A549 (cell line): ENCODE results near the gene ERICH2. TPM values are rescaled to one million over a fixed set of nuclear protein-coding genes. Genes with fewer than 3 reads are reported as not detected.

Experiments
- ATAC-seq, 2 experiments: fragments of 200-7000 bp in 1 of 2; fragments of >200 bp in 1 of 2; cut with Nextera tagmentation in 1 of 2; cut with Tn5 transposase in 1 of 2; 3 replicates each; pipeline versions ENCODE4 v1.8.0 to v1.9.1; 2018 to 2020; ENCODE audit warnings: mild to moderate bottlenecking in 1 of 2, moderate library complexity in 1 of 2
- CTCF ChIA-PET: fragments of 300-600 bp; sonication (Branson Sonifier 250); formaldehyde crosslinking; extraction: SDS; loops from one replicate; lab custom pipeline; 2021; ENCODE audit warnings: antibody characterized with exemption, inconsistent platforms; lab: Yijun Ruan, JAX
- POLR2A ChIA-PET: fragments of 350-600 bp; formaldehyde crosslinking; extraction: SDS; loops from one replicate; lab custom pipeline; 2021; ENCODE audit warnings: antibody characterized with exemption, inconsistent platforms; lab: Yijun Ruan, JAX
- DNase-seq, 2 experiments: peaks; one replicate each; pipeline versions ENCODE4 v3.0.0 to v3.0.0-alpha.2; 2011 to 2016; ENCODE audit warnings: low read depth in 1 of 2, low spot score in 1 of 2
- FAIRE-seq: peaks from 2 replicates; lab custom pipeline; 2011; peaks lifted over from hg19 to GRCh38; lab: Jason Lieb, UNC
- H3K27ac ChIP-seq, 2 experiments: fragments of >200 bp; sonication (Bioruptor Twin); formaldehyde crosslinking; 3 replicates each; pipeline ENCODE4 v1.5.1; 2016 to 2017
- H3K4me1 ChIP-seq: fragments of >200 bp; sonication (Bioruptor Twin); formaldehyde crosslinking; 3 replicates; pipeline ENCODE4 v1.6.1; 2016
- H3K4me2 ChIP-seq: fragments of >200 bp; sonication (Bioruptor Twin); formaldehyde crosslinking; 3 replicates; pipeline ENCODE4 v1.6.1; 2016
- H3K4me3 ChIP-seq: fragments of >200 bp; sonication (Bioruptor Twin); formaldehyde crosslinking; 3 replicates; pipeline ENCODE4 v1.5.1; 2016
- H3K9me3 ChIP-seq: fragments of >200 bp; sonication (Bioruptor Twin); formaldehyde crosslinking; 3 replicates; pipeline ENCODE4 v1.6.1; 2016
- CHD4 ChIP-seq: fragments of 200-600 bp; sonication (generic); IDR thresholded peaks from 2 replicates; pipeline ENCODE4 v1.6.1; 2016; ENCODE audit warnings: antibody characterized with exemption, mild to moderate bottlenecking, borderline replicate concordance
- E2F6 ChIP-seq: IDR thresholded peaks from 2 replicates; pipeline ENCODE4 v1.6.1; 2012; ENCODE audit warnings: low read depth, borderline replicate concordance
- EP300 ChIP-seq, 2 experiments: fragments of >200 bp; sonication (Bioruptor Twin); formaldehyde crosslinking; IDR thresholded peaks; 2 replicates in 1 of 2; 3 replicates in 1 of 2; pipeline ENCODE4 v1.6.1; 2016 to 2017
- ESRRA ChIP-seq: fragments of 150-350 bp; IDR thresholded peaks from 2 replicates; pipeline ENCODE4 v1.6.1; 2014; ENCODE audit warnings: mild to moderate bottlenecking, low read length, borderline replicate concordance
- GATA3 ChIP-seq: IDR thresholded peaks from 2 replicates; pipeline ENCODE4 v1.6.1; 2012; ENCODE audit warnings: borderline replicate concordance
- JUNB ChIP-seq: fragments of >200 bp; sonication (Bioruptor Twin); formaldehyde crosslinking; IDR thresholded peaks from 2 replicates; pipeline ENCODE4 v1.6.1; 2016
- MYC ChIP-seq: IDR thresholded peaks from 2 replicates; pipeline ENCODE4 v1.6.1; 2012; ENCODE audit warnings: mild to moderate bottlenecking, inconsistent platforms, low read length, improper control_type of control experiment, borderline replicate concordance
- NFE2L2 ChIP-seq: fragments of 150-350 bp; conservative IDR thresholded peaks from 2 replicates; pipeline ENCODE4 v1.6.1; 2014; ENCODE audit warnings: low read length
- PHF8 ChIP-seq: fragments of 200-600 bp; sonication (generic); IDR thresholded peaks from 2 replicates; pipeline ENCODE4 v1.6.1; 2016; ENCODE audit warnings: low read depth, mild to moderate bottlenecking, antibody characterized with exemption, moderate library complexity, borderline replicate concordance
- POLR2A ChIP-seq: IDR thresholded peaks from 2 replicates; pipeline ENCODE4 v1.6.1; 2012; ENCODE audit warnings: mild to moderate bottlenecking, low read length
- RARB ChIP-seq: fragments of 250-450 bp; sonication (Bioruptor Pico); IDR thresholded peaks from 2 replicates; pipeline ENCODE4 v1.8.0; 2021; ENCODE audit warnings: mild to moderate bottlenecking, moderate library complexity
- RNF2 ChIP-seq: fragments of 200-600 bp; sonication (generic); IDR thresholded peaks from 2 replicates; pipeline ENCODE4 v1.6.1; 2016; ENCODE audit warnings: low read depth, mild to moderate bottlenecking, antibody characterized with exemption, moderate library complexity, borderline replicate concordance
- SMC3 ChIP-seq: fragments of >200 bp; sonication (Bioruptor Twin); formaldehyde crosslinking; IDR thresholded peaks from 3 replicates; pipeline ENCODE4 v1.6.1; 2018; ENCODE audit warnings: inconsistent platforms
- SREBF2 ChIP-seq: fragments of 450-650 bp; IDR thresholded peaks from 2 replicates; pipeline ENCODE4 v1.6.1; 2014; ENCODE audit warnings: mild to moderate bottlenecking, moderate library complexity
- TFCP2L1 ChIP-seq: fragments of 250-450 bp; sonication (Bioruptor Pico); IDR thresholded peaks from 2 replicates; pipeline ENCODE4 v1.5.0; 2021; ENCODE audit warnings: mild to moderate bottlenecking
- ZNF302 ChIP-seq: fragments of 250-450 bp; sonication (Bioruptor Pico); IDR thresholded peaks from 2 replicates; pipeline ENCODE4 v1.9.0; 2021; ENCODE audit warnings: inconsistent platforms, mild to moderate bottlenecking, moderate library complexity
- ZSCAN20 ChIP-seq: fragments of 250-450 bp; sonication (Bioruptor Pico); IDR thresholded peaks from 2 replicates; pipeline ENCODE4 v1.8.0; 2022; ENCODE audit warnings: mild to moderate bottlenecking, moderate library complexity
- WGBS: methylation state at CpG from one replicate; pipeline ENCODE4 v1.1.6; 2017; ENCODE audit errors: missing lambda C conversion rate; 5-methylcytosine and 5-hydroxymethylcytosine counted together
- polyA plus RNA-seq, 4 experiments: library from polyadenylated mRNA; depleted of rRNA in 3 of 4; stranded (reverse); fragments of >200 nt; fragmentation: RNase III in 1 of 4; extraction: RNeasy Plus Mini Kit Qiagen cat#74134 plus additional on column Dnase treatment in 1 of 4; gene quantifications; 2 replicates in 3 of 4; 3 replicates in 1 of 4; pipeline ENCODE4 v1.2.3, GENCODE V29; 2011 to 2017
- small RNA-seq, 6 experiments: library from RNA; depleted of rRNA; stranded (forward); fragments of <200 nt; gene quantifications; one replicate each; pipeline ENCODE3, GENCODE V24; 2012
- TF ChIP-seq, protein P1 (sequence below): IDR thresholded peaks from 2 replicates; pipeline ENCODE4 v1.6.1; 2012
- TF ChIP-seq, protein P2 (sequence below): IDR thresholded peaks from 2 replicates; pipeline ENCODE4 v1.6.1; 2012
- TF ChIP-seq, protein P3 (sequence below): fragments of >200 bp; sonication (Bioruptor Twin); formaldehyde crosslinking; IDR thresholded peaks from 3 replicates; pipeline ENCODE4 v1.5.1; 2016

Gene ERICH2
- polyA plus RNA-seq, 2 of the 4 experiments (the other 2 are of a cell fraction): not detected

DNA sequence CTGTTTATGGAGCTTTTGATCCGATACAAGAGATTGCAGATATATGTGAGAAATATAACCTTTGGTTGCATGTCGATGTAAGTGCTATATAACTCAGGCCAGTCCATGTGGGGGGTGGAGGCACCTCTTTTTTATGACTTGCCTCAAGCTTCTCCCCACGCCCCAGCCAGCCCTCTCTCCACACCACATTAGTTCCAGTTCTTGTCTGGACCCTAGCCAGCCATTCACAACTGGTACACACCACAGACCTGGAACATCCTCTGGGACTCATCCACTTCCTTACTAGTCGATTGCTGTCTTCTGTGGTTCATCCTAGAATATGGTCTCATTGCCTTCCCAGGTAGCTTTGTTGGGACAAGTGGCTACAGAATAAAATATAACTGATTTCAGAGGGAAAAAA, 77.5 kb downstream of the ERICH2 start:
- H3K27ac ChIP-seq: no peak overlapping the region
- POLR2A ChIA-PET: no interaction called here
- ATAC-seq: no peak

More for the DNA sequence above, 77.5 kb downstream of the ERICH2 start:
- no peak for TF ChIP-seq ZSCAN20 (CRISPR knock-in tag)
- TF ChIP-seq PHF8: no peak
- no peak for TF ChIP-seq SMC3
- TF ChIP-seq, protein P1, sequence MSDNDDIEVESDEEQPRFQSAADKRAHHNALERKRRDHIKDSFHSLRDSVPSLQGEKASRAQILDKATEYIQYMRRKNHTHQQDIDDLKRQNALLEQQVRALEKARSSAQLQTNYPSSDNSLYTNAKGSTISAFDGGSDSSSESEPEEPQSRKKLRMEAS: no peak
- TF ChIP-seq, protein P2, sequence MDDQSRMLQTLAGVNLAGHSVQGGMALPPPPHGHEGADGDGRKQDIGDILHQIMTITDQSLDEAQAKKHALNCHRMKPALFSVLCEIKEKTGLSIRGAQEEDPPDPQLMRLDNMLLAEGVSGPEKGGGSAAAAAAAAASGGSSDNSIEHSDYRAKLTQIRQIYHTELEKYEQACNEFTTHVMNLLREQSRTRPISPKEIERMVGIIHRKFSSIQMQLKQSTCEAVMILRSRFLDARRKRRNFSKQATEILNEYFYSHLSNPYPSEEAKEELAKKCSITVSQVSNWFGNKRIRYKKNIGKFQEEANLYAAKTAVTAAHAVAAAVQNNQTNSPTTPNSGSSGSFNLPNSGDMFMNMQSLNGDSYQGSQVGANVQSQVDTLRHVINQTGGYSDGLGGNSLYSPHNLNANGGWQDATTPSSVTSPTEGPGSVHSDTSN: no peak
- no peak for TF ChIP-seq MYC
- no peak for TF ChIP-seq E2F6
- no peak for TF ChIP-seq GATA3
- no peak for TF ChIP-seq ZNF302 (CRISPR knock-in tag)
- TF ChIP-seq ESRRA: no peak
- TF ChIP-seq NFE2L2: no peak
- TF ChIP-seq RNF2: no peak
- no peak for TF ChIP-seq EP300 (IDR thresholded peaks at IDR 0.05)
- TF ChIP-seq, protein P3, sequence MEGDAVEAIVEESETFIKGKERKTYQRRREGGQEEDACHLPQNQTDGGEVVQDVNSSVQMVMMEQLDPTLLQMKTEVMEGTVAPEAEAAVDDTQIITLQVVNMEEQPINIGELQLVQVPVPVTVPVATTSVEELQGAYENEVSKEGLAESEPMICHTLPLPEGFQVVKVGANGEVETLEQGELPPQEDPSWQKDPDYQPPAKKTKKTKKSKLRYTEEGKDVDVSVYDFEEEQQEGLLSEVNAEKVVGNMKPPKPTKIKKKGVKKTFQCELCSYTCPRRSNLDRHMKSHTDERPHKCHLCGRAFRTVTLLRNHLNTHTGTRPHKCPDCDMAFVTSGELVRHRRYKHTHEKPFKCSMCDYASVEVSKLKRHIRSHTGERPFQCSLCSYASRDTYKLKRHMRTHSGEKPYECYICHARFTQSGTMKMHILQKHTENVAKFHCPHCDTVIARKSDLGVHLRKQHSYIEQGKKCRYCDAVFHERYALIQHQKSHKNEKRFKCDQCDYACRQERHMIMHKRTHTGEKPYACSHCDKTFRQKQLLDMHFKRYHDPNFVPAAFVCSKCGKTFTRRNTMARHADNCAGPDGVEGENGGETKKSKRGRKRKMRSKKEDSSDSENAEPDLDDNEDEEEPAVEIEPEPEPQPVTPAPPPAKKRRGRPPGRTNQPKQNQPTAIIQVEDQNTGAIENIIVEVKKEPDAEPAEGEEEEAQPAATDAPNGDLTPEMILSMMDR: no peak
- TF ChIP-seq RARB (CRISPR knock-in tag): no peak
- TF ChIP-seq CHD4: no peak
- TF ChIP-seq POLR2A: no peak
- TF ChIP-seq TFCP2L1 (CRISPR knock-in tag): no peak
- no peak for TF ChIP-seq SREBF2
- no peak for TF ChIP-seq JUNB
- WGBS: 45% methylated on average over 4 of the region's 4 CpGs
- H3K4me3 ChIP-seq: no peak overlapping the region
- FAIRE-seq (no peak), DNase-seq (no peak)
- no peaks in the 10 kb centered on the region for H3K4me1 ChIP-seq
- CTCF ChIA-PET: interaction anchor here (0.6 to 1.0 kb wide), 2 partner anchors 35 to 476 kb away, joined by 3 to 5 read pairs; no protein-coding TSS in a partner anchor
- no peak overlapping the region for H3K4me2 ChIP-seq
- H3K9me3 ChIP-seq: 0 out of 3 replicates have a peak, but pooled peaks cover 2% of the 10 kb centered on the region

Small RNA genes within 50 kb of the gene (small RNA-seq; reads per million reads assigned to genes)
- 0 reads per million in 6 experiments for gene RF00019

Other genes starting within 250 kb of the ERICH2 start
- gene SP5, start 55.0 kb upstream of the ERICH2 start, polyA plus RNA-seq (2011; rRNA removed): not detected in 2 replicates
- gene SP5, start 55.0 kb upstream of the ERICH2 start, polyA plus RNA-seq (2017; fragmentation: RNase III; extraction: RNeasy Plus Mini Kit Qiagen cat#74134 plus additional on column Dnase treatment): not detected in 3 replicates
- 0.41 and 0.48 TPM in 2 replicates for gene GAD1, start 46.5 kb downstream of the ERICH2 start, polyA plus RNA-seq (2011; rRNA removed)
- 0.13 to 0.26 TPM (median 0.15 TPM) in 3 replicates for gene GAD1, start 46.5 kb downstream of the ERICH2 start, polyA plus RNA-seq (2017; fragmentation: RNase III; extraction: RNeasy Plus Mini Kit Qiagen cat#74134 plus additional on column Dnase treatment)
- gene GORASP2, start 158.9 kb downstream of the ERICH2 start, polyA plus RNA-seq (2011; rRNA removed): 137 and 179 TPM in 2 replicates
- 90.1 to 91.7 TPM (median 90.5 TPM) in 3 replicates for gene GORASP2, start 158.9 kb downstream of the ERICH2 start, polyA plus RNA-seq (2017; fragmentation: RNase III; extraction: RNeasy Plus Mini Kit Qiagen cat#74134 plus additional on column Dnase treatment)